OCI-LY7 (cell line): ENCODE data around the gene TMEM94.

Source experiments
- CTCF ChIP-seq: fragments of 200-600 bp; sonication (generic); conservative IDR thresholded peaks from 2 replicates; pipeline ENCODE4 v1.5.1; 2014; ENCODE audit warnings: mild to moderate bottlenecking, antibody characterized with exemption, low read length, moderate library complexity, mixed read lengths
- EZH2phosphoT487 ChIP-seq: fragments of 200-600 bp; sonication (generic); IDR thresholded peaks from 2 replicates; pipeline ENCODE4 v1.6.1; 2018; ENCODE audit warnings: low read depth, borderline replicate concordance, mild to moderate bottlenecking, mixed run types, antibody characterized with exemption, low read length, moderate library complexity, mixed read lengths

DNA sequence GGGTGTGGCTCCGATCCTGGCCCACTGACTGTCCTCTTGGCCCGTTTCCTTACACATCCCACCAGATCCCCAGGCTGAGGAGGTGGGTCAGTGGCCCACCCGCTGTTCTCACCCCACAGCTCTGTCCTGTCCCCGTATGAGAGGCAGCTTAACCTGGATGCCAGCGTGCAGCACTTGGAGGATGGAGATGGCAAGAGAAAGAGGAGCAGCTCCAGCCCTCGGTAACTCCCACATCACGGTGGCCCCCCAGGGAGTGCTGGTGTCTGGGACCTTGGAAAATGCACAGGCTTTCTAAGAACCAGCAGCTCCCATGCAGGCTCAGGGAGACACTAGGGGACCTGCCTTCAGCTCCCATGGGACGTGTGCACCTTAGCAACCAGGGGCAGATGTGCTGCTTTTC is 64.9 kb downstream of the TMEM94 start:
- TF ChIP-seq CTCF, result no peak
- no peak for TF ChIP-seq EZH2phosphoT487
